VCaP (cell line): ENCODE results near the gene WDR13.

ENCODE experiments used
- H3K27ac ChIP-seq: fragments of 450-650 bp; 2 replicates; pipeline ENCODE4 v1.5.1; 2017
- CTCF ChIP-seq: fragments of 450-650 bp; conservative IDR thresholded peaks from 2 replicates; pipeline ENCODE4 v1.5.1; 2017; ENCODE audit warnings: mild to moderate bottlenecking, moderate library complexity

Gene WDR13

GRCh38 chrX:48616576-48616975 lies 19.3 kb downstream of the WDR13 start:
- TF ChIP-seq CTCF = no peak
- H3K27ac ChIP-seq = no peak overlapping the region

- TF ChIP-seq CTCF = no peak
- H3K27ac ChIP-seq = no peak overlapping the region
Observed at GRCh38 chrX:48617542-48618340, 20.4 kb downstream of the WDR13 start.

GRCh38 chrX:48626401-48627298 lies 29.4 kb downstream of the WDR13 start:
- no peak overlapping the region for H3K27ac ChIP-seq
- TF ChIP-seq CTCF = no peak

GRCh38 chrX:48631376-48632090 lies 34.2 kb downstream of the WDR13 start:
- H3K27ac ChIP-seq = peak overlapping the region; percentile 15; the same call in 1 of the 2 replicates
- peak; percentile 42 for TF ChIP-seq CTCF

- H3K27ac ChIP-seq = peak overlapping the region; percentile 15; the same call in 1 of the 2 replicates
- no peak for TF ChIP-seq CTCF
Observed at GRCh38 chrX:48632207-48632606, 34.9 kb downstream of the WDR13 start.

- TF ChIP-seq CTCF = no peak
- H3K27ac ChIP-seq = no peak overlapping the region
Observed at GRCh38 chrX:48636301-48636700, 39.0 kb downstream of the WDR13 start.

GRCh38 chrX:48636776-48637175 lies 39.5 kb downstream of the WDR13 start:
- no peak for TF ChIP-seq CTCF
- H3K27ac ChIP-seq = no peak overlapping the region
